GM10847 (cell line): ENCODE data around the gene TCEAL4.
A peak's percentile ranks its signal among the peaks of the same experiment; 100 is the strongest.

Source experiments
- POLR2A ChIP-seq: IDR thresholded peaks from 2 replicates; pipeline ENCODE4 v1.6.1; 2011; ENCODE audit not compliant: insufficient read length; ENCODE audit errors: extremely low read depth

TCEAL4 gene

DNA sequence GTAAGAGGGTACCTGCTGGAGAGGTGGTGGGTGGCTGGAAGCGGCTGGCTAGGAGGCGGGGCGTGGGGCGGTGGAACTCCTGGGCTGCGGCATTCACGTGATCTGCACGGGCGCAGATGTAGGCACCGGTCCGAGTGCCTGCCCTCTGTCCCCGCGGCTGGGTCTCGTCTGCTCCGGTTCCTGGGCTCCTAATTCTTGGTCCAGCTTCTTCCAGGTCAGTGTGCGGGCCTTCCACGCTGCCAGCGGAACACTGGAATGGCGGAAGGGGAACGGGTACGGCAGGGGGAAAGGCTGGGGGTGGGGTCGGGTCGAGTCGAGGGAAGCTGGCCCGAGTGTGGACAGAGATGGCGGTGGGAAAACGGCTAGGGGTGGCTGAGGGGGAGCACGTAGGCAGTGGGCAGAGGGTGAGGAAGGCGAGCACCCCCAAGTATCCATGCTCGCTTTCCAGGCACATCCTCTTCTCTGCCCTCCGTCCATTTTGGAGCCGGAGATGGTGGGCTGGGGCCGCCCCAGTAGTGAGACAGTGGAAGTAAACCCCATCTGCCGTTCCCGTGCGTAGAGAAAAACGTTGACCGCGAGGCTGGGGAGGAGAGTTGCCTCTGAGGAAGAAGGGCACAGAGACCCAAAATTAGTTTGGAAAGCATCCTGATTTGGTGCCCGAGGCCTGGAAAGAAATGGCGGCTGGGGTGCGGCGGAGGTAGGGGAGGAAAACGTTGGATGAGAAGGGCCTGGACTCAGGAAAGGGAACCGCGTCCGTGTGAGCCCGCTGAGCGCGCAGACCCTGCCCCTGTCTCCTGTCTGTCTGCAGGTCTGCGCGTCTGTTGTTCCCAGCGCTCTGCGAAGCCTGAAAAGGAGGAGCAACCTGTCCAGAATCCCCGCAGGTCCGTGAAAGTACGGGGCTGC lies at the start of gene TCEAL4:
TCEAL4 (plus strand) TSS at position 105 of the 903 bp plus-strand sequence. CDS start 1,161 bp downstream, outside the sequence.
- peak; percentile 27 for TF ChIP-seq POLR2A

DNA sequence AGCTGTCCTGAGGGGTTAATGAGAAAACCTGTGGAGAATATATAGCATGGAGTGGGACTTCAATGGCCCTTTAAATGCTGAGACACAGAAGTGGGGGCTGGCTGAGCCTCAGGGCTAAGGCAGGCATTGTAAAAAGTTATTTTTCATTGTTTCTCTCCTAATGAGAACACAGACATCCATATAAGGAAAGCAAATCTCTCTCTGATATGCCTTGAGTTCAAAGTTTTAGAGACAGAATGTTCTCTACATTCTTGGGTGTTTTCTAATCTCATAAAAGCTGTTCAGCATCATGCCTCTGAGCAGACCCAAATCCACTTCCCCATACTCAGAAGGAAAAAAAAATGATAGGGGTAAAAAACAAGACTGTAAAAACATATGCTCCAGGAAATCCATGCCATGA lies 49.2 kb upstream of the TCEAL4 start:
- TF ChIP-seq POLR2A = no peak

DNA sequence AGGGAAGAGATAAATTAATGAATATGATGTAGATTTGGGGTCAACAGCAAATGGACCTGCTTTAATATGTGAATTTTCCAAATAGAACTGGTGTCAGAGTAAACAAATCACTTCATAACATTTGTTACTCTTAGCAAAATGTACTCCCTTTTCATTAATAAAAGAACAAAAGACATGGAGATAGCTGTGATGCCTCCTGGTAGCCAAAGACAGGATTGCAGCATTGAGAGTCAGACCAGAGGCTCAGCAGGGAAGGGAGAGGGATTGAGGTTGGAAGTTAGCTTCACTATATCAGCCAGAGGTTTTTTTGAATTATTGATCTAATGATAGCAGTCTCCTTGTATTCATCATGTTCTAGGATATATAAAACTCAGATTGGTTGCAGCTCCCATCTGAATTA lies 48.6 kb upstream of the TCEAL4 start:
- TF ChIP-seq POLR2A = no peak

DNA sequence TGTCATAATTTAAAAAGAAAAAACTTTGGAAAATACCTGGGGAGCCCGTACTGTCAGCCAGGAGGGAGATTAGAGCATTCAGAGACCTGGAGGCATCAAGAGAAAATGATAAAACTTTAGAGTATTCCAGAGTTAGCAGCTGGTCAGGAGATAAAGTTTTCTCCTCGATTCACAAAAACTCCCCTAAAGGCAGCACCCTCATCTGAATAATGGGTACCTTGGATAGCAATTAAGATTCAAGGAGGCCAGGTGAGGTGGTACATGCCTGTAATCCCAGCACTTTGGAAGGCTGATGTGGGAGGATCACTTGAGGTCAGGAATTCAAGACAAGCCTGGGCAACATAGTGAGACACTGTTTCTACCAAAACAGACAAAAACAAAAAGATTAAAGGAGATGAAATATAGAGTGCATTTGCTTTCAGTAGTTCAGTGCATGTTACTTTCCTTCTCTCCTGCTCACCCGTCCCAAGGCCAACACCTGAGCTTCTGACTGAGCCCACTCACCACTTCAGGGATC lies 47.4 kb upstream of the TCEAL4 start:
- no peak for TF ChIP-seq POLR2A

DNA sequence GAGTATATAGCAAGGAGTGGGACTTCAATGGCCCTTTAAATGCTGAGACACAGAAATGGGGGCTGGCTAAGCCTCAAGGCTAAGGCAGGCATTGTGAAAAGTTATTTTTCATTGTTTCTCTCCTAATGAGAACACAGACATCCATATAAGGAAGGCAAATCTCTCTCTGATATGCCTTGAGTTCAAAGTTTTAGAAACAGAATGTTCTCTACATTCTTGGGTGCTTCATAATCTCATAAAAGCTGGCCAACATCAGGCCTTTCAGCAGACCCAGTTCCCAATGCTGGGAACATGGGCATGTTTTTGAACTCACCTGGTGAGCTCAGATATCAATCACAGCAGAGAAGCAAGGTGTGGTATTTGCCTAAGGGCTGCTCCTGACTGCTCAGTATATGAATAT lies 46.6 kb upstream of the TCEAL4 start:
- TF ChIP-seq POLR2A = no peak

DNA sequence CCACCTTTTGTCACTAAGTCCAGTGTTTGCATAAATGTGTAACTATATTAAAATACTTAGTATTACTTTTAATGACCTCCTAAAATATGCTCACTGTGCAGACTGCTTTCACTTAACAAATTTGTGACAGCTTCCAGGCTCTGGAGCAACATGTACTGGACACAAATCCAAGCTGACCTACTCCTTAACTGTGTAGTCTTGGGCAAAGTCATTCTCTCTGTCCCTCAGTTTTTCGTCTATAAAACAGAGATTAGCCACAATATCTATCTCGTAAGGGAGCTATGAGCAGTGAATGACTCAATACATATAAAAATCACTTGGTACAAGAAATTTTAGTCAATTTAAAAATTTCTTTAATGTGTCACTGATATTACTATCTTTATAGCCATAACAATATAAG lies 45.6 kb upstream of the TCEAL4 start:
- no peak for TF ChIP-seq POLR2A

DNA sequence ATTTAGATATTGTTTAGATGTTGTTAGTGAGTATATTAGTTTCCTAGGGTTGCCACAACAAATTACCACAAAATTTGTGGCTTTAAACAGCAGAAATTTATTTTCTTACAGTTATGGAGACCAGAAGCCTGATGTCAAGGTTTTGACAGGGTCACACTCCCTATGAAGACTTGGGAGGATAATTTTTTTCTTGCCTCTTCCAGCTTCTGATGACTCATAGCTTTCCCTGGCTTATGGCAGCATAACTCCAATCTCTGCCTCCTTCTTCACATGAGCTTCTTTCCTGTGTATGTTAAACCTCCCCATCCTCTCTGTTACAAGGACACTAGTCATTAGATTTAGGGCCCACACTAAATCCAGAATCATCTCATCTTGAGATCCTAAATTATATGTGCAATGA lies 45.2 kb upstream of the TCEAL4 start:
- TF ChIP-seq POLR2A = no peak

DNA sequence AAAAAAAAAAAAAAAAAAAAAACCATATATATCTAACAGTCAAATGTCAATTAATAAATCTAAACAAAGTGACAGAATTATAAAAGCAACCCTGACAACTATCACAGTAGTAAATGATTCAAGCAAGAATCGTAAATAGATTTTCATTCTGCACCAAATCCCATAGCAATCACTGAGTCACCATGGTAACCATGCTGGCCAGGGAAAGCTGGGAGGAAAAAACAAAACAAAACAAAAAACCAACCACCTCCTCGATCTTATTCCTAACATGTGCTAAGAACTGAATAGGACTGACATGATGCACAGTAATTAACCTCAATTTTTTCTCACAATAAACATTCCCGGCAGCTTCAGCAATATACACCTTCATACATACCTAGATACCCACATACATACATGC lies 35.4 kb upstream of the TCEAL4 start:
- no peak for TF ChIP-seq POLR2A

DNA sequence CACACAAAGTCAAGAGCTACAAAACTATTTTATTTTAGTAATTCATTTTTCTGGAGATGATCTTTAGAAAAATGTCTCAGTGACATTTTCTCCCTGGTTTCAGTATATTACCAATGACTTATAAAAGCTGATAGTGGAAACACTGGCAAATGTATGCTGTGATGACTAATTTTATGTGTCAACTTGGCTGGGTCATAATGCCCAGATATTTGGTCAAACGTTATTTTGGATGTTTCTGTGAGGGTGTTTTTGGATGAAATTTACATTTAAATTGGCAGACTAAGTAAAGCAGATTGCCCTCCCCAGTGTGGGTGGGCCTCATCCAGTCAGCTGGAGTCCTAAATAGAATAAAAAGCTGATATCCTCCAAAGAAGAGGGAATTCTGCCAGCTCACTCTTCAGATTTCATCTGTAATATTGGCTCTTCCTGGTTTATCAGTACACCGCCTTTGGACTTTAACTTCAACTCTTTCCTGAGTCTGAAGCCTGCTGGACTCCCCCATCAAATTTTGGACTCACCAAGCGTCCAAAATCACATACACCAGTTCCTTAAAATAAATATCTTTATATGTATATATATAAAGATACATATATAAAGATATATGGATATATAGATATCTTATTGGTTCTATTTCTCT lies 34.8 kb upstream of the TCEAL4 start:
- no peak for TF ChIP-seq POLR2A

DNA sequence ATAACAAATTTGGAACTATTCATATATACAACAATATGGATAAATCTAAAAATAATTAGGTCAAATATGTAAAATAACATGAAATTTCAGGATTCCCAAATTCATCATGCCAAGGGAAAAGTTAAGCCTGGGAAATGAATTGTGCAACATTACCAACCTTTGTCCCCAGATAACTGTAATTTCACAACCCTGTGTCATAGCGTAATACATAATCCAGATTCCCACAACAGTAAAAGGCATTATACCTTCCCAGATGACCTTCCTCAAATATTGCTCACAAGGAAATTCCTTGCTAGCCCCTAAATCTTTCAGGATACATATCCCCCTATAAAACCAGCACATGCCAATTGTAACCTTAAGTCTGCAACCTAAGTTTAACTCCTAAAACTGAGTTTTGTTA lies 33.1 kb upstream of the TCEAL4 start:
- no peak for TF ChIP-seq POLR2A

DNA sequence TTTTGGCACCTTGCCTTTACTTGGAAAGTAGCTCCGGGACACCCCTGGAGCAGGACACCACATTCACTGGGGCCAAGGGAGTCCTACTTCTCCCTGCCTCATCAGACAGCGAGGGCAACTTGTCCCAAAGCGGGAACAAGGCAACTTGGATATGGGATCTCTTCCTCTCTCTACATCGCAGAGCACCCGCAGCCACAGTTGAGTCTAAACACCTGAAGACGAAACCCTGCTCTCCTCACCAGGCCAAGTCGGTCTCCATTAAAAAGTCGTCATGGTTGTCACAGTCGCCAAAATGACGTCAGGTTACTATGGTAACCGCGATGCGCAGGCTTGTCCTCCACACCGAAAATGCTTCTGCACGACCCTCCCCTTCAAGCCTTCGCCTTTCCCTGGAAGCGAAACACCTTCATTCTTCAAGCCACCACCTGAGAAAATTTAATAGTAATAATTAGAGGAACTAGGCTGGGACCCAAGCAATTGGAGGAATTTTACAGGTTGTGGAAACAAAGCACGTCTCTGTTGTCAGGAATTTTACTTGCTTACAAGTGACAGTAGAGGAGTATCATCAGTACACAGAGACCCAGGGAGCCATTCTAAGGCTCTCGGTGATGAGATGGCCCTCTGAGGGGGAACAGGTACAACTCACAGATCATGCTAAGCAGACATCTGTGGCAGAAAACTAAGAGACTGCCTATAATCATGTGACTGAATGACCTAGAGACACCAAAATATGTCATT lies 30.5 kb upstream of the TCEAL4 start:
- no peak for TF ChIP-seq POLR2A

DNA sequence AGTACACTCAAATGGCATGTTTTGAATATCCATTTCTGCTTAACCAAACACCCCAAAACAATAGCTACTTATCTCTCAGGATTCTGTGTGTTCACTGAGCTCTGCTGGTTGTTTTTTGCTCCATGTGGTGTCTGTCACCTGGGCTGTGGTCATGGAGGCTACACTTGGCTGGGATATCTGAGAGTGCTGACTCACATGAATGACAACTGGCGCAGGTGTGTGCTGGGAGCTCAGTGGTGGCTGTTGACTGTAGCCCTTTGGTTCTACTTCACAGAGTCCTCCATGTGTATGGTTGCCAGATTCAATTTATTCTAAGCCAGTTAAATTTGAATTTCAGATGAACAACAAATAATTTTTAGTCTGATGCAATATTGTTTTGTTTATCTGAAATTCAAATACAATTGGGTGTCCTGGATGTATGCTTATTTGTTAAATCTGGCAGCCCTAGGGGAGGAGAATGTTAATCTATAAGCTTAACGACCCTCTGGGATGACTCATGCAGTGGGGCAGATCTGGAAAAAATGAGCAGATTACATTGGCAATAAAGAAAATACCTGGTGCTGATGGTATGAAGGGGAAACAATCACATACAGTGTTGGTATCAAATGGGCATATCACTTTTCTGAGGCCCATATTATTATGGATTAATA lies 28.2 kb upstream of the TCEAL4 start:
- TF ChIP-seq POLR2A = no peak

DNA sequence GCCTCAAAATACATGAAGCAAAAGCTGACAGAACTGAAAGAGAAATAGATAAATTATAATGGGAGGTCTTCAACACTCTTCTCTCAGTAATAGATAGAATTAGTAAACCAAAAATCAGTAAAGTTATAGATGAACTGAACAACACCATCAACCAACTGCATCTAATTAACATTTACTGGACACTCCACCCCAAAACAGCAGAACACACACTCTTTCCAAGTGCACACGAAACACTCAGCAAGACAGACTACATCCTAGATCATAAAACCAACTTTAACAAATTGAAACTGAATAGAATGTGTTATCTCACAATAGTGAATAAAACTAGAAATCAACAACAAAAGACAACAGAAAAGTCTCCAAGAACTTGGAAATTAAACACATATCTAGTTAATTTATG lies 25.1 kb upstream of the TCEAL4 start:
- TF ChIP-seq POLR2A = no peak

DNA sequence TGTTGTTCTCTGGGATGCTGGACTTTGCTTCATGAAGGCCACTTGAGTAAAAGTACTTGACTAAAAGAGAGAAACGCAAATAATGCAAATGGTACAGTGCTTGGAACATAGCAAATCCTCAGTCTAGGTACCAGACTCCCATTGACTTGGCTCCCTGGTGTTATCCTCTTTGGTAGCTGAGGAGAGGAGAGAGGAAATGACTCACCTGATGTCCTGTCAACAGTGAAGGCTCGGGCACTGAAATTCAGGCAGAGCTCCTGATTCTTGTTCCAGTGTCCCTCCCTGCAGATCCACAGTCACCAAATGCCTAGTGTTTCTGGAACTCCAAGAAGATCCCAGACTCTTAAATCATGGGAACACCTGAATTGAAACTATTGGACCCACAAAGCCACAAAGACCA lies 22.5 kb upstream of the TCEAL4 start:
- TF ChIP-seq POLR2A = no peak

DNA sequence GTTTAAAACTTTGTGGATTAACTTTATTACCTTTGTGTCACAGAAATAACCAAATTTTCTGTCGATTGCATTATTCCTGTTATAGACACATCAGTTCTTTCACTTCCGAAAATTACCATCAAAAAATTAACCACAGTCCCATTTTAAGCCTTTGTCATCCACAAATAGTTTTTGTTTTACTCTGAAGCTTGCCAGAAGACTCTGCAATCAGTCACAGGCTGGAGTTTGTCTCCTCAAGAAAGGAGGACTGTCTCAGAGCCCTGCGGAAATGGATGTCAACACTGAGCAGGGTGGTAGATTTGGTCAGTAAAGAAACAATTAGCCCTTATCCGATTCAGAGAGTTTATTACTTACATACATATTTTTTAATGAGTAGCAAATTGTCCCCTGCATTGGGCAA lies 20.1 kb upstream of the TCEAL4 start:
- TF ChIP-seq POLR2A = no peak
